GM18909 (cell line): ENCODE measurements around the gene BAG1.

Experiments
- ATAC-seq: cut with Tn5 transposase; IDR thresholded peaks from one replicate; pipeline ENCODE4 v1.9.1; 2021; ENCODE audit warnings: mild to moderate bottlenecking; ENCODE audit not compliant: unreplicated experiment, poor library complexity

The BAG1 gene

DNA sequence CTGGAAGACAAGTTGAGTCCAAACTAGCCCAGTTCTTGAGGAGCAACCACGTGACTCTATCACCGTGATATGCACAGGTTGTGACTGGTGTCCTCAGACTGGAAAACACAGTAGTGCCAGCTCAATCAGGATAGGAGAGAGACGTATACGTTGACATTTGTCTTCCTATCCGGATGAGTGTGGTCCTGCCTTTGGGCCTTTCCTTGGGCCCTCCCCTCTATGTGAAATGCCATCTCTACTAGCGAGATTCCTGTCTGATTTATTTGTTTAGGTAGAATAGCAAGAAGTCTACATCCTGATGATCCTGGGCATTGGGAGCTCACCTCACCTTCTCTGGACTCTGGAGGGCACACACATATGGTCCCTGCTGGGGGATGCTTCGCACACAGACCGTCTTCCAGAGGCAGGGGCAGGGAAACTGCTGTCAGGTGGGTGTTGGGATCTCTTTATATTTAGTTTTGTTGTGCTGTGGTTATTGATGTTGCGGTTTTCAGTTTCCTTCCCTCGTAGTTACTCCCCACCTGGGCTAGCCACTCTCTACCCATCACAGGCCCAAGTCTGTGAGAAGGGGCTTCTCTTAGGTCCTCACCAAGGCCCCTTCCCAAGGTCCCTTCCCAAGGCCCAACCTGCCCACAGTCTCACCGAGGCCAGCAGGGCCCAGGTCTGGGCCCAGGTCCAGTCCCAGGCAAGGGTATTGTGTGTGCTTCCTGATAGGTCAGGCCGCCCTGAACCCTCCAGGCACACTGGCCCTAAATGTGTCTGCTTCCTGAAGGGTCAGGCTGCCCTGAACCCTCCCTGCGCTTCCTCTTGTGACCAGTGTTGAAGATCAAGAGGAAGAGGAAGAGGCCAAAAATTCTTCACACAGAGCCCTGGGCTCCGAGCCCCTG is 43.6 kb downstream of the BAG1 start:
- ATAC-seq: no peak

DNA sequence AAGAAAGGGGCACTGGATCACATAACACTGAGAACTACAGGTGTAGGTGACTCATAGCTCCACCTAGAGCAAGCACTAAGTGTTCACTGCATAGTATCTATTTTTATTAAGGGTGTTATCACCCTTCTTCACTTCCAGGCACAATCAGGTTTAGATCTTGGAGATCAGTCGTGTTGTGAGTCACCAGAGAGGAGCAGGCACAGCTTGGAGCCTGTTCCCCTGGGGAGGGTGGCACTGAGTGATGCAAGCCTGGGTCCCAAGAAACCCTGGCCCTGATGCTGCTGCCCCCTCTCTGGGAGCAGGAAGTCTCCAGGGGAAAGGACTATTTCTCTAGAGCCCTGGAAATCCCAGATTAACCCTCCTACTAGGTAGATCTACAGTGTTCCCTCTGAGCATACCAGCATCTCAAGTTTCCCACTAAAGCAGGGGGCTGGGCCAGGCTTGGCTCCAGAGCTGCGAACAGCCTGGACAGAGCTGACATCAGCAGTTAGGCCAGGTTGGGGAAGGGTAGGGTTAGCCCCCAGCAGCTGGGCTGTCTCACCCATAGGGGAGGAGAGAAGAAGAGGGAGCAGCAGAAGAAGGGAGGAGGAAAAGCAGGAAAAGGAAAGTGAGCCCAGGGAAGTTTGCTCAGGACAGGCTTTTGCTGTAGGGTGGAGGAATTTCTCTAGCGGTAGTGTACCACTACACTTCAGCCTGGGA is 52.7 kb downstream of the BAG1 start:
- no peak for ATAC-seq

DNA sequence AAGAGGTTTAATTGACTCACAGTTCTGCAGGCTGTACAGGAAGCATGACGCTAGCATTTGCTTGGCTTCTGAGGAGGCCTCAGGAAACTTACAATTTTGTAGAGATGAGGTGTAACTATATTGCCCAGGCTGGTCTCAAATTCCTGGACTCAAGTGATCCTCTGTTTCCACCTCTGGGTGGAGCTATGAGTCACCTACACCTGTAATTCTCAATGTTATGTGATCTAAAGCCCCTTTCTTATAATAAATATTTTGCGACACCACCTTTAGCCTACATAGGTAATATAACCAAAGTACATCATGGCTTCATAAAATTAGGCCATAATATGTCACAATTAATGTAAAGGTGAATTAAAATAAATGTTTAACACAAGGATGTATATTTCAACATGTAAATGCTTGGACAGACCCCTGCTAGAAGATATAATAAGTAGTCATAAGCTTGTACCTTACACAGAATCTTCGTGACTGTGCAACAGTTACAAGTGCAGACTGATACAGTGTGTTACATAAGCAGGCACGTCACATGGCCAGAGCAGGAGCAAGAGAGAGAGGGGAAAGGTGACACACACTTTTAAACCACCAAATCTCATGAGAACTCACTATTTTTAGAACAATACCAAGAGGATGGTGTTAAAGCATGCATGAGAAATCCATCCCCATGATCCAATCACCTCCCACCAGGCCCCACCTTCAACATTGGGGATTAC is 54.3 kb downstream of the BAG1 start:
- ATAC-seq: no peak

DNA sequence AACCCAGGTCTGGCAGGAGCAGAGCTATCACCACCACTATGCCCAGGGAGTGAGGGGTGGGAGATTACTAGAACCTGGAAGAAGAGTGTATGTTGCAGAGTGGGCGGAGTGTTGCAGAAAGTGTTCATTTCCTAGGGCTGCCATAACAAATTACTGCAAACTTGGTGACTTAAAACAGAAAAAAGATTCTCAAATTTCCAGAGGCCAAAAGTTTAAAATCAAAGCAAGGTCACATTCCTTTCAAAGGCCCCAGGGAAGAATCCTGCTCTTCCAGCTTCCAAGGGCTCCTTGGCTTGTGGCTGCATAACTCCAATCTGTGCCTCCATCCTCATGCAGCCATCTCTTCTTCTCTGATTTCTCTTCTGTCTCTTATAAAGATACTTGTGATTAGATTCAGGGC is 55.1 kb downstream of the BAG1 start:
- no peak for ATAC-seq

DNA sequence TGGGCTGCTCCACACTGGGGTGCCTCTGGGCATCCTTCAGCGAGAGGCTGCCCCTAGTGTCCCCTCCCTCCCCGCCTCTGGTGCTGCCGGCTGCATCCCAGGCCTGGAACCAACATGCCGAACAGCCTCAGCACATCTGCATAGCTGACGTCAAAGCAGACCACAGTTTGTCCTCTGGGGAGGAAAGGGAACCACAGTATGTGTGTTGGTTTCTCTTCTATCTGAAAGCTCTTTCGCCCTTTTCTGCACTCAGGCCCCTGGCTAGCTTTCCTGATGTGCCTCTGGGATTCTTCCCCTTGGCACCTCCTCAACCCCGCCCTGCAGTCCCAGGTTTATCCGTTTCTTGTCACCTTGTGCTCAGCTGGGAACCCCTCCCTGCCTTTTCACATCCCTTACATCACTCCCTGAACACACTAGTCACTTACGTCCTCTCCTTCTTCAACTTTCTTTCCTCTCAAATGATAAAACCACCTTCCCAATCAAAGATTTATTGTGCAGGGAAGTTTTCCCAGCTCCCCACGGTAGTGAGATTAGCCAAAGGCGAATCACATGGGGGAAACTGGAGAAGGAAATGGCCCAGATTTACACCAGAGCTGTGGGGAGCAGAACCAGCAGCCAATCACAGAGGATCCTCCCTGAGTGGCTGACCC is 61.8 kb downstream of the BAG1 start:
- peak; percentile 99 for ATAC-seq
